ENCODE measurements around the gene SGTA.
"Not testable (repeated sequence)": the region's sequence is repeated elsewhere in the genome, so short reads cannot be mapped to it uniquely, and the experiment has no call there.

The SGTA gene

DNA sequence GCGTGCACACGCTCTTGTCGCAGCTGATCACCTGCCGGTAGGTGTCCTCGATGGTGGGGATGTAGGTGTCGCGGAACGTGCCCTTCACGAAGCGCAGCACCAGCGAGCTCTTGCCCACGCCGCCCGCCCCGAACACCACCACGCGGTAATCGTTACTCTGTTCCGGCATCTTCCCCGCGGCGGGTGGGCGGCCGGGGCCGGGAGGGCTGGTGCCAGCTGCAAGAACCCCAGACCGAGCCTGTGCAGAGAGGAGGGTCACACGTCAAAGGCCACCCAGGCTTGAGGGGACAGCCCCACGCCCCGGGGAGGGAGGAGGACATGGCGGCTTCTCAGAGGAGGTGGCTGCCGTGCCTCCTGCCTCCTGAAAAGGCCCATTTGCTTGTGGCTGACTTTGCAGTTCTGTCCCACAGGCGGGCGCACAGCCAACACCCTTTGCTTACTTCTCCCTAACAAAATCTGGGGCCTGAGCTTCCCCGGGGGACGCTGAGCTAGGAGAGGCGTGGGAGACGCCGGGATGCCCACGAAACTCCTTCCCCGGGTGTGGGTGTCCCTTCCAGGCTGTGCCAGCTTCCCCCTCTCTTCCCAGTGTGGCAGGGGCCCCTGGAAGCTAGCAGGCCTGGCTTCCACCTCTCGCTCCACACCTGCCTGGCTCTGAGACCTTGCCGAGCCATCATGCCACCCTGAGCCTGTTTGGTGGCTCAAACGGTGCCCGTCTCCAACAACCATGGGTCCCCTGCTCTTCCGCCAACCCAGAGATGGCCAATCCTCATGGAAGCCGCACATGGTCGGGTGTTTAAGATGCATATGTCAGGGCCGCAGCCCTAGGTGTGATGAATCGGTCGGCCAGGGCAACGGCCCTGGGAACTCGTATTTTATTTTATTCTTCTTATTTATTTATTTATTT, 65.2 kb downstream of the SGTA start:
- H3K4me3 ChIP-seq (ENCODE audit: low read length): no peak overlapping the region
- DNase-seq (ENCODE audit: low read depth): no peak
- TF ChIP-seq, protein P1, sequence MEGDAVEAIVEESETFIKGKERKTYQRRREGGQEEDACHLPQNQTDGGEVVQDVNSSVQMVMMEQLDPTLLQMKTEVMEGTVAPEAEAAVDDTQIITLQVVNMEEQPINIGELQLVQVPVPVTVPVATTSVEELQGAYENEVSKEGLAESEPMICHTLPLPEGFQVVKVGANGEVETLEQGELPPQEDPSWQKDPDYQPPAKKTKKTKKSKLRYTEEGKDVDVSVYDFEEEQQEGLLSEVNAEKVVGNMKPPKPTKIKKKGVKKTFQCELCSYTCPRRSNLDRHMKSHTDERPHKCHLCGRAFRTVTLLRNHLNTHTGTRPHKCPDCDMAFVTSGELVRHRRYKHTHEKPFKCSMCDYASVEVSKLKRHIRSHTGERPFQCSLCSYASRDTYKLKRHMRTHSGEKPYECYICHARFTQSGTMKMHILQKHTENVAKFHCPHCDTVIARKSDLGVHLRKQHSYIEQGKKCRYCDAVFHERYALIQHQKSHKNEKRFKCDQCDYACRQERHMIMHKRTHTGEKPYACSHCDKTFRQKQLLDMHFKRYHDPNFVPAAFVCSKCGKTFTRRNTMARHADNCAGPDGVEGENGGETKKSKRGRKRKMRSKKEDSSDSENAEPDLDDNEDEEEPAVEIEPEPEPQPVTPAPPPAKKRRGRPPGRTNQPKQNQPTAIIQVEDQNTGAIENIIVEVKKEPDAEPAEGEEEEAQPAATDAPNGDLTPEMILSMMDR (conservative IDR thresholded peaks at IDR 0.05; ENCODE audit: low read length): no peak

GRCh38 chr19:2716722-2717637, 66.1 kb downstream of the SGTA start:
- H3K4me3 ChIP-seq (ENCODE audit: low read length): no peak overlapping the region
- TF ChIP-seq, protein P1 (conservative IDR thresholded peaks at IDR 0.05; ENCODE audit: low read length): no peak
- DNase-seq (ENCODE audit: low read depth): no peak

DNA sequence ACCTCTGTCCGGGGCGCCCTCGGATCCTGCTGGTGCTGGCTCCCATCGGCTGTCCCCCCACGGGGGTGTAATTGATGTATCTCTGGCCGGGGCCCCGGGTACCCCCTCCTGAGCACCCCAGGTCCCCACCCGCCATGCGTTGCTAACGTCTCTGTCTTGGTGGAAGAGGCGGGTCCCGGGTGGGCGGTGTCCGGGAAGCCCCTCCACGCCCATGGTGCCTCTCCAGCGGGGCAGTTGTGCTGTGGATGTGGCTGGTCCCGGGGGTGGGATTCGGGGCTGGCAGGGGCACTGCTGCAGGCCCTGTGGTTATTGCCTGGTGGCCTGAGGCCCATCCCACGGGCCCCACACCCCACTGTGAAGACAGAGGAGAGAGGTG, 66.8 kb downstream of the SGTA start:
- TF ChIP-seq, protein P1 (conservative IDR thresholded peaks at IDR 0.05; ENCODE audit: low read length): no peak
- no peak for DNase-seq (ENCODE audit: low read depth)
- H3K4me3 ChIP-seq (ENCODE audit: low read length): no peak overlapping the region

- no peak for DNase-seq (ENCODE audit: low read depth)
- no peak overlapping the region for H3K4me3 ChIP-seq (ENCODE audit: low read length)
- TF ChIP-seq, protein P1 (conservative IDR thresholded peaks at IDR 0.05; ENCODE audit: low read length): no peak
These were observed 67.4 kb downstream of the SGTA start for GRCh38 chr19:2715470-2716274.

DNA sequence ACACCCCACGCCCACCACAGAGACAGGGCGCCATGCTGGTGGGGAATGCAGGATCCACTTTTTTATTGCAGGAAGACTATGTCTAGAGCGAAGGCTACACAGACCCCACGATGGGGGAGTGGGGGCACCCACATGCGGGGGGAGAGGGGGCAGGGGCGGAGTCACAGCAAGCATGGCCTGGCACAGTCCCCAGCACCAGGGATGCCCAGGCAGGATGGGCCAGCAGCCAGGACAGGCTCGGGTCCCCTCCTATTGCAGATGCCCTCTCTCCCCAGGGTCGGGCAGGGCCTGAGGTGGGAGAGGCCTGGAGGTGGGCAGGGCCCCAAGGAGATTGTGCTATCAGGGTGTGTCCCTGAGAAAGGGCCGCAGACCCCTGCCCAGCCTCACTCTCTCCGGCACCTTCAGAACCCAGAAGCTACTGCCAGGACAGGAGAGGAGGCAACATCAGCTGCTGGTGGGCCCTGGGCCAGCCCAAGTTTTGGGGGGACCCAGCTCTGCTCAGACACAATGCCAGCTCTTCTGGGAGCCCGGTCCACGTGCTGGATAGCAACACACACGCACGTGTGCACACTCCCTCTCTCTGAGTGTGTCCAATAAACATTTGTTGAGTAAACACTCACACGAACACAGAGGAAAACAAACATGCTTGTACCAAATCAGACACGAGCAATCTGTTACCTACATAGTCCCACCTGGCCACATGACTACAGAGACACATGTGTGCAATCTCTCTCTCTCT, 68.4 kb downstream of the SGTA start:
- TF ChIP-seq, protein P1 (conservative IDR thresholded peaks at IDR 0.05; ENCODE audit: low read length): no peak
- no peak overlapping the region for H3K4me3 ChIP-seq (ENCODE audit: low read length)
- no peak for DNase-seq (ENCODE audit: low read depth)

DNA sequence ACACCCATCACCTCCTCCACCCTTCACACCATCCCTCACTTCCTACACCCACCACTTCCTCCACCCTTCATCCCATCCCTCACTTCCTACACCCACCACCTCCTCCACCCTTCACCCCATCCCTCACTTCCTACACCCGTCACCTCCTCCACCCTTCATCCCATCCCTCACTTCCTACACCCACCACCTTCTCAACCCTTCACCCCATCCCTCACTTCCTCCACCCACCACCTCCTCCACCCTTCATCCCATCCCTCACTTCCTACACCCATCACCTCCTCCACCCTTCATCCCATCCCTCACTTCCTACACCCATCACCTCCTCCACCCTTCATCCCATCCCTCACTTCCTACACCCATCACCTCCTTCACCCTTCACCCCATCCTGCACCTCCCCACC, 69.0 kb downstream of the SGTA start:
- not testable (repeated sequence) for H3K4me3 ChIP-seq (ENCODE audit: low read length); DNase-seq (ENCODE audit: low read depth)

DNA sequence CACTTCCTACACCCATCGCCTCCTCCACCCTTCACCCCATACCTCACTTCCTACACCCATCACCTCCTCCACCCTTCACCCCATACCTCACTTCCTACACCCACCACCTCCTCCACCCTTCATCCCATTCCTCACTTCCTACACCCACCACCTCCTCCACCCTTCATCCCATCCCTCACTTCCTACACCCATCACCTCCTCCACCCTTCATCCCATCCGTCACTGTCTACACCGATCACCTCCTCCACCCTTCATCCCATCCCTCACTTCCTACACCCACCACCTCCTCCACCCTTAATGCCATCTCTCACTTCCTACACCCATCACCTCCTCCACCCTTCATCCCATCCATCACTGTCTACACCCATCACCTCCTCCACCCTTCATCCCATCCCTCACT, 69.9 kb downstream of the SGTA start:
- DNase-seq (ENCODE audit: low read depth); H3K4me3 ChIP-seq (ENCODE audit: low read length): not testable (repeated sequence)
